B cell (primary cell): ENCODE results near the gene ADCY2. TPM values are rescaled to one million over a fixed set of nuclear protein-coding genes. Genes with fewer than 3 reads are reported as not detected.

Experiments used
- ATAC-seq: fragments of 200-7000 bp; cut with Tn5 transposase; one replicate; pipeline ENCODE4 v1.10.0; 2021; ENCODE audit warnings: low read depth, mild to moderate bottlenecking, moderate number of reproducible peaks, moderate library complexity
- CTCF ChIA-PET: fragments of 350-600 bp; sonication (Branson Sonifier 250); formaldehyde crosslinking; loops from one replicate; lab custom pipeline; 2021; ENCODE audit warnings: antibody characterized with exemption, inconsistent platforms; lab: Charles Lee
- POLR2A ChIA-PET: fragments of 350-600 bp; sonication (Branson Sonifier 250); formaldehyde crosslinking; loops from one replicate; lab custom pipeline; 2021; ENCODE audit warnings: antibody characterized with exemption; lab: Charles Lee
- DNase-seq: peaks from one replicate; pipeline ENCODE4 v3.0.0; 2013
- H2AFZ ChIP-seq: 2 replicates; pipeline ENCODE4 v1.6.1; 2012; ENCODE audit warnings: mild to moderate bottlenecking, low read depth, low read length; ENCODE audit not compliant: insufficient read depth, poor library complexity, severe bottlenecking
- H3K27ac ChIP-seq, 2 donors: 1 replicate in 1 of 2; 2 replicates in 1 of 2; pipeline ENCODE4 v1.5.1; 2012 to 2013; ENCODE audit warnings: low read length in 2 of 2, mild to moderate bottlenecking in 2 of 2, moderate library complexity in 1 of 2
- H3K27me3 ChIP-seq, 4 experiments: fragments of 200-600 bp in 1 of 4; sonication (generic) in 1 of 4; replicated peaks in 1 of 4; 1 replicate in 2 of 4; 2 replicates in 2 of 4; pipeline versions ENCODE4 v1.6.1 to v1.7.0; 2013 to 2016; ENCODE audit warnings: low read length in 3 of 4, mild to moderate bottlenecking in 2 of 4, mixed read lengths in 1 of 4, moderate library complexity in 1 of 4; ENCODE audit not compliant: insufficient read depth in 4 of 4, control insufficient read depth in 3 of 4; ENCODE audit errors: control extremely low read depth in 1 of 4
- H3K36me3 ChIP-seq, 2 experiments: replicated peaks in 1 of 2; 1 replicate in 1 of 2; 2 replicates in 1 of 2; pipeline versions ENCODE4 v1.6.1 to v1.7.1; 2013; ENCODE audit warnings: low read length in 1 of 2; ENCODE audit not compliant: insufficient read depth in 2 of 2, control insufficient read depth in 1 of 2; ENCODE audit errors: control extremely low read depth in 1 of 2, extremely low read depth in 1 of 2
- H3K4me1 ChIP-seq, 2 donors: fragments of 200-600 bp in 1 of 2; sonication (generic) in 1 of 2; 1 replicate in 1 of 2; 2 replicates in 1 of 2; pipeline versions ENCODE4 v1.5.1 to v1.6.1; 2013 to 2017; ENCODE audit warnings: low read length in 2 of 2; ENCODE audit not compliant: control insufficient read depth in 2 of 2, insufficient read depth in 2 of 2
- H3K4me2 ChIP-seq: replicated peaks from 2 replicates; pipeline ENCODE3; 2012; ENCODE audit warnings: mild to moderate bottlenecking, low read depth, low read length; ENCODE audit not compliant: poor library complexity, severe bottlenecking
- H3K4me3 ChIP-seq, 5 experiments: fragments of 200-600 bp in 1 of 5; sonication (generic) in 1 of 5; 1 replicate in 3 of 5; 2 replicates in 2 of 5; pipeline versions ENCODE4 v1.5.1 to v1.7.0; 2011 to 2016; ENCODE audit warnings: low read length in 4 of 5, mild to moderate bottlenecking in 4 of 5, low read depth in 2 of 5, control low read depth in 1 of 5, moderate library complexity in 1 of 5; ENCODE audit not compliant: insufficient read depth in 1 of 5; ENCODE audit errors: control extremely low read depth in 1 of 5, extremely low read depth in 1 of 5
- H3K79me2 ChIP-seq: fragments of 200-600 bp; sonication (generic); one replicate; pipeline ENCODE4 v1.6.0; 2016; ENCODE audit warnings: low read length; ENCODE audit not compliant: control insufficient read depth, insufficient read depth
- H3K9ac ChIP-seq: fragments of 200-600 bp; sonication (generic); 2 replicates; pipeline ENCODE4 v1.6.1; 2017; ENCODE audit warnings: mild to moderate bottlenecking, low read length, moderate library complexity
- H3K9me3 ChIP-seq, 3 donors: one replicate each; pipeline versions ENCODE4 v1.6.1 to v1.7.1; 2013; ENCODE audit warnings: low read length in 2 of 3; ENCODE audit not compliant: control insufficient read depth in 2 of 3, insufficient read depth in 1 of 3; ENCODE audit errors: control extremely low read depth in 1 of 3
- H4K20me1 ChIP-seq: 2 replicates; pipeline ENCODE4 v1.6.0; 2012; ENCODE audit warnings: mild to moderate bottlenecking, low read length; ENCODE audit not compliant: insufficient read depth, control insufficient read depth, poor library complexity, severe bottlenecking
- H3K27ac Mint-ChIP-seq: one replicate; pipeline ENCODE4 v1.8.0; 2021; ENCODE audit warnings: mixed read lengths
- H3K27me3 Mint-ChIP-seq: one replicate; pipeline ENCODE4 v1.8.0; 2021; ENCODE audit warnings: mixed read lengths
- H3K4me1 Mint-ChIP-seq: one replicate; pipeline ENCODE4 v1.8.0; 2021; ENCODE audit warnings: mixed read lengths
- H3K4me3 Mint-ChIP-seq: one replicate; pipeline ENCODE4 v1.8.0; 2021; ENCODE audit warnings: mixed read lengths
- H3K9me3 Mint-ChIP-seq: one replicate; pipeline ENCODE4 v1.8.0; 2022; ENCODE audit warnings: mixed read lengths; ENCODE audit not compliant: insufficient read depth
- CTCF ChIP-seq: fragments of 200-600 bp; IDR thresholded peaks from one replicate; pipeline ENCODE4 v1.8.0; 2022; ENCODE audit warnings: antibody characterized with exemption, mild to moderate bottlenecking
- EZH2 ChIP-seq: IDR thresholded peaks from 2 replicates; pipeline ENCODE4 v1.6.1; 2012; ENCODE audit warnings: borderline replicate concordance, low read depth, mild to moderate bottlenecking, moderate library complexity, low read length; ENCODE audit not compliant: insufficient read depth, poor library complexity, severe bottlenecking
- WGBS: methylation state at CpG from one replicate; pipeline ENCODE4 v1.1.5; 2013; ENCODE audit warnings: missing lambda C conversion rate; ENCODE audit not compliant: insufficient coverage; 5-methylcytosine and 5-hydroxymethylcytosine counted together
- intact Hi-C: fragments of 100-400 bp; cut with micrococcal nuclease; formaldehyde crosslinking; loops from one replicate; pipeline ENCODE4 v1.10.0; 2022
- polyA plus RNA-seq: library from polyadenylated mRNA; depleted of rRNA; stranded (reverse); fragments of >200 nt; gene quantifications from 2 replicates; pipeline ENCODE4 v1.2.3, GENCODE V29; 2012
- total RNA-seq, 2 donors: library from RNA; stranded (reverse); fragments of 120-200 nt in 1 of 2; gene quantifications; 1 replicate in 1 of 2; 2 replicates in 1 of 2; pipeline versions ENCODE4 v1.2.3 to v1.2.4, GENCODE V29; 2013 to 2022

ADCY2 gene
- total and polyA plus RNA-seq, 2 donors (not counting 1 experiment from before 2014, with no cell fraction given) = not detected

- WGBS = 100% methylated on average over 1 of the region's 4 CpGs
Observed at GRCh38 chr5:7374186-7374585, 21.8 kb upstream of the ADCY2 start.

GRCh38 chr5:7375457-7375856 lies 20.5 kb upstream of the ADCY2 start:
- intact Hi-C loops = no loop called here
- TF ChIP-seq CTCF = no peak
- no peak for TF ChIP-seq EZH2
- Histone ChIP-seq H4K20me1 (no peaks in the 10 kb centered on the region), H3K9me3 (peaks cover 0 to 10% (median 0%) of the 10 kb centered on the region in 3 donors), H3K4me3 (no peak overlapping the region), H3K9ac (no peak overlapping the region), H2AFZ (no peak overlapping the region), H3K27me3 (no peaks in the 10 kb centered on the region), H3K4me2 (no peak overlapping the region), H3K79me2 (no peaks in the 10 kb centered on the region), H3K27ac (no peak overlapping the region), H3K4me1 (no peaks in the 10 kb centered on the region), H3K36me3 (no peaks in the 10 kb centered on the region)
- ATAC-seq (no peak), DNase-seq (no peak)
- ChIA-PET CTCF (no interaction called here), POLR2A (no interaction called here)
- H3K27ac Mint-ChIP-seq = no peak overlapping the region
- H3K9me3 Mint-ChIP-seq = peaks cover 3% of the 10 kb centered on the region
- no peaks in the 10 kb centered on the region for H3K4me1 Mint-ChIP-seq
- H3K4me3 Mint-ChIP-seq = no peak overlapping the region
- H3K27me3 Mint-ChIP-seq = no peaks in the 10 kb centered on the region
- no CpG with 5 or more reads among the region's 4 CpGs for WGBS

More at GRCh38 chr5:7374186-7374585, 21.8 kb upstream of the ADCY2 start:
- ATAC-seq = no peak
- no peaks in the 10 kb centered on the region for H3K79me2 ChIP-seq
- no peak overlapping the region for H3K4me3 ChIP-seq
- intact Hi-C loops = no loop called here
- TF ChIP-seq EZH2 = no peak
- no peak for TF ChIP-seq CTCF
- DNase-seq = no peak
- H3K4me3 Mint-ChIP-seq = no peak overlapping the region
- no peak overlapping the region for H3K4me2 ChIP-seq
- CTCF ChIA-PET = no interaction called here
- H2AFZ ChIP-seq = no peak overlapping the region
- H3K27me3 ChIP-seq = no peaks in the 10 kb centered on the region
- H3K4me1 ChIP-seq = no peaks in the 10 kb centered on the region
- peaks cover 0 to 14% (median 0%) of the 10 kb centered on the region in 3 donors for H3K9me3 ChIP-seq
- H3K27ac ChIP-seq = no peak overlapping the region
- peaks cover 3% of the 10 kb centered on the region for H3K9me3 Mint-ChIP-seq
- no peaks in the 10 kb centered on the region for H3K27me3 Mint-ChIP-seq
- H3K27ac Mint-ChIP-seq = no peak overlapping the region
- POLR2A ChIA-PET = no interaction called here
- H3K9ac ChIP-seq = no peak overlapping the region
- H3K36me3 ChIP-seq = no peaks in the 10 kb centered on the region
- no peaks in the 10 kb centered on the region for H4K20me1 ChIP-seq
- H3K4me1 Mint-ChIP-seq = no peaks in the 10 kb centered on the region
